IPS-20b (cell line): ENCODE measurements around the gene NFATC3.

Experiments
- H3K27ac ChIP-seq: one replicate; pipeline ENCODE4 v1.5.1; 2013; ENCODE audit warnings: low read length
- H3K27me3 ChIP-seq: 2 replicates; pipeline ENCODE4 v1.6.1; 2013; ENCODE audit warnings: mild to moderate bottlenecking, low read length, inconsistent platforms; ENCODE audit not compliant: insufficient read depth
- H3K36me3 ChIP-seq: 2 replicates; pipeline ENCODE4 v1.6.1; 2013; ENCODE audit warnings: low read depth, mild to moderate bottlenecking, inconsistent platforms, low read length, moderate library complexity; ENCODE audit not compliant: insufficient read depth
- H3K4me1 ChIP-seq: 2 replicates; pipeline ENCODE4 v1.6.1; 2013; ENCODE audit warnings: mild to moderate bottlenecking, control low read depth, inconsistent platforms, low read length, moderate library complexity; ENCODE audit not compliant: insufficient read depth
- H3K4me3 ChIP-seq: 2 replicates; pipeline ENCODE4 v1.5.1; 2013; ENCODE audit warnings: mild to moderate bottlenecking, low read length, inconsistent platforms
- H3K9ac ChIP-seq: 2 replicates; pipeline ENCODE4 v1.6.1; 2013; ENCODE audit warnings: low read depth, mild to moderate bottlenecking, inconsistent platforms, low read length, moderate library complexity
- H3K9me3 ChIP-seq: 2 replicates; pipeline ENCODE4 v1.6.1; 2013; ENCODE audit warnings: mild to moderate bottlenecking, low read depth, low read length, inconsistent platforms; ENCODE audit not compliant: insufficient read depth

NFATC3 gene

DNA sequence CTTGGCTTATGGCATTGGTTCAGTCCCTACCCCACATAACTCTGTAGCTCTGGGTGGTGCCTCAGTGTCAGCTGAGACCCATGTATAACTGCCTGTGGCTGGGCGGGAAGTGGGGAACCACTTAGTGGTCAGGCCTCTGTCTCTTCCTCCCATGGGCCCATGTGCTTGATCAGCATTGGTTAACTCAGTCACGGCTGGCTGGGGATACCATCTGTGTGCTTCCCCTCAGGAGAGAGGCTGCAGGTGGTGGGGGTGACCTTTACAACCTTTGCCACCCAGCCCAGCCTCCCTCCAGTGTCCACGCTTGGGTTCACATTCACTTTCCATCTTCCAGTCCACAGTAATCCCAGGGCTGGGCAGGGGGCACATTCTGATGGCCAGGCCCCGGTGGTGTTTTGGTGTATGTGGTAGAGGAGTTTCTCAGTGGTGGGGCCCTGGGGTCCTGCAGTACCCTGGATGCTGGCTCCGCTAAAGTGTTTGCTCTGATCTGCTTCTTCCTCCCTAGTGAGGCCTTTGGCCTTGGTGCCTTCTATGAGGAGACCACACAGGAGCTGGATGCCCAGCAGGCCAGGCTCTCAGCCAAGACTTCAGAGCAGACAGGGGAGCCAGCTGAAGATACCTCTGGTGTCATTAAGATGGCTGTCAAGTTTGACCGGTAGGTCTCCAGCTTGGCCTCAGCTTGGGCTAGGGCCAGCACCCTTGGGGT, 10.2 kb upstream of the NFATC3 start:
- H3K27ac ChIP-seq: no peak overlapping the region
- H3K9me3 ChIP-seq: no peaks in the 10 kb centered on the region
- H3K36me3 ChIP-seq: peaks cover 81% of the 10 kb centered on the region
- no peak overlapping the region for H3K9ac ChIP-seq
- H3K27me3 ChIP-seq: no peaks in the 10 kb centered on the region
- H3K4me1 ChIP-seq: no peaks in the 10 kb centered on the region
- no peak overlapping the region for H3K4me3 ChIP-seq

- H3K27ac ChIP-seq: no peak overlapping the region
- H3K36me3 ChIP-seq: peaks cover 72% of the 10 kb centered on the region
- no peaks in the 10 kb centered on the region for H3K9me3 ChIP-seq
Measured at GRCh38 chr16:68075980-68076379, 9.2 kb upstream of the NFATC3 start.

GRCh38 chr16:68076560-68076959, 8.6 kb upstream of the NFATC3 start:
- Histone ChIP-seq H3K36me3 (peaks cover 66% of the 10 kb centered on the region), H3K9ac (no peak overlapping the region)

More at GRCh38 chr16:68075980-68076379, 9.2 kb upstream of the NFATC3 start:
- Histone ChIP-seq H3K4me1 (no peaks in the 10 kb centered on the region), H3K9ac (no peak overlapping the region), H3K4me3 (no peak overlapping the region), H3K27me3 (no peaks in the 10 kb centered on the region)

GRCh38 chr16:68077866-68078700, 7.1 kb upstream of the NFATC3 start:
- no peak overlapping the region for H3K27ac ChIP-seq
- H3K4me3 ChIP-seq: no peak overlapping the region
- H3K4me1 ChIP-seq: no peaks in the 10 kb centered on the region
- H3K9me3 ChIP-seq: no peaks in the 10 kb centered on the region
- peaks cover 51% of the 10 kb centered on the region for H3K36me3 ChIP-seq
- H3K27me3 ChIP-seq: no peaks in the 10 kb centered on the region
- H3K9ac ChIP-seq: no peak overlapping the region

More at GRCh38 chr16:68076560-68076959, 8.6 kb upstream of the NFATC3 start:
- H3K9me3 ChIP-seq: no peaks in the 10 kb centered on the region
- H3K27me3 ChIP-seq: no peaks in the 10 kb centered on the region
- no peak overlapping the region for H3K27ac ChIP-seq
- H3K4me1 ChIP-seq: no peaks in the 10 kb centered on the region
- H3K4me3 ChIP-seq: no peak overlapping the region

DNA sequence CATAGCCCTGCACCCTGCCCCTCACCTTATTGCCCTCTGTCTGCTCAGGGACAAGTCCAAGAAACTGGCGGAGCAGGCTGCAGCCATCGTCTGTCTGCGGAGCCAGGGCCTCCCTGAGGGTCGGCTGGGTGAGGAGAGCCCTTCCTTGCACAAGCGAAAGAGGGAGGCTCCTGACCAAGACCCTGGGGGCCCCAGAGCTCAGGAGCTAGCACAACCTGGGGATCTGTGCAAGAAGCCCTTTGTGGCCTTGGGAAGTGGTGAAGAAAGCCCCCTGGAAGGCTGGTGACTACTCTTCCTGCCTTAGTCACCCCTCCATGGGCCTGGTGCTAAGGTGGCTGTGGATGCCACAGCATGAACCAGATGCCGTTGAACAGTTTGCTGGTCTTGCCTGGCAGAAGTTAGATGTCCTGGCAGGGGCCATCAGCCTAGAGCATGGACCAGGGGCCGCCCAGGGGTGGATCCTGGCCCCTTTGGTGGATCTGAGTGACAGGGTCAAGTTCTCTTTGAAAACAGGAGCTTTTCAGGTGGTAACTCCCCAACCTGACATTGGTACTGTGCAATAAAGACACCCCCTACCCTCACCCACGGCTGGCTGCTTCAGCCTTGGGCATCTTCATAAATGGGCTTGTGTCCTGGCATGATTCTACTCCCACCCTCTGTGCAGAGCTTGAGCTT, 6.3 kb upstream of the NFATC3 start:
- H3K9me3 ChIP-seq: no peaks in the 10 kb centered on the region
- no peaks in the 10 kb centered on the region for H3K27me3 ChIP-seq
- H3K9ac ChIP-seq: no peak overlapping the region
- H3K4me3 ChIP-seq: no peak overlapping the region
- H3K4me1 ChIP-seq: peaks cover 6% of the 10 kb centered on the region; the same call in 1 of the 2 replicates
- no peak overlapping the region for H3K27ac ChIP-seq
- peaks cover 47% of the 10 kb centered on the region for H3K36me3 ChIP-seq

- no peaks in the 10 kb centered on the region for H3K9me3 ChIP-seq
- H3K4me1 ChIP-seq: peaks cover 7% of the 10 kb centered on the region; the same call in 1 of the 2 replicates
- no peak overlapping the region for H3K27ac ChIP-seq
- H3K36me3 ChIP-seq: peaks cover 43% of the 10 kb centered on the region
- no peaks in the 10 kb centered on the region for H3K27me3 ChIP-seq
- H3K9ac ChIP-seq: no peak overlapping the region
- no peak overlapping the region for H3K4me3 ChIP-seq
Measured at GRCh38 chr16:68079376-68079625, 5.9 kb upstream of the NFATC3 start.

DNA sequence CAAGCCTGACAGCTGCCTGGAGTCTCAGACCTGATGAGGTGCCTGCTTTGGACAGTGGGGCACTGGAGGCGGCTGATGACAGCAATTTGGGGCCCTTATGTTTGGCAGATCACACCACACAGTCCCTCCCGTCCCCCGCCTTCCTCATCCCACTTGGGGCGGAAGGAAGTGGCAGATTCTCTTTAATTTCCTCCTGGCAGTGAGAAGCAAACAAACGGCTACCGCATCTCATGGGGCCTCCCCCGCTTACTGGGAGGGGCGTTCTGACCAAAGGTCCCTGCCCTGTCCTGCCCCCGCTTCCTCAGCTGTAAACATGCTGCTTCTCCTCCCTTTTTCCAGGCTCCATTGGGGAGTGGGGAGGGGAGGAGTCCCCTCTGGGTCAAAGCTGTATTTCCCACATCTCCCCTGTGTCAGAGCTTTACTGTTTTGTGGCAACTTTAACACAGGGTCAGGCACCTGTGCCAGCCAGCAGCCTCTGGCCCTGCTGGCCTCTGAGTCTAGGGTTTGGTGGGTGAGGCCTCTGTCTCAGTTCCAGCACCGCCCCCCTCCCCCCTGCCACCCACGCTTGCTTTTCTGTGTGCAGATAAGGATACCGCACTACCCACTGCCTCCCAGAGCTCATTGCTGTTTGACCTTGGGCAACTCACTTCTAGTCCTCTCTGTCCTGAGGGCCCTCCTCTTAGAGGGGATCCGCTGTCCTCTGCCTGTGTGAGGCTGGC, 5.4 kb upstream of the NFATC3 start:
- H3K9ac ChIP-seq: no peak overlapping the region
- H3K27ac ChIP-seq: no peak overlapping the region
- H3K27me3 ChIP-seq: no peaks in the 10 kb centered on the region

DNA sequence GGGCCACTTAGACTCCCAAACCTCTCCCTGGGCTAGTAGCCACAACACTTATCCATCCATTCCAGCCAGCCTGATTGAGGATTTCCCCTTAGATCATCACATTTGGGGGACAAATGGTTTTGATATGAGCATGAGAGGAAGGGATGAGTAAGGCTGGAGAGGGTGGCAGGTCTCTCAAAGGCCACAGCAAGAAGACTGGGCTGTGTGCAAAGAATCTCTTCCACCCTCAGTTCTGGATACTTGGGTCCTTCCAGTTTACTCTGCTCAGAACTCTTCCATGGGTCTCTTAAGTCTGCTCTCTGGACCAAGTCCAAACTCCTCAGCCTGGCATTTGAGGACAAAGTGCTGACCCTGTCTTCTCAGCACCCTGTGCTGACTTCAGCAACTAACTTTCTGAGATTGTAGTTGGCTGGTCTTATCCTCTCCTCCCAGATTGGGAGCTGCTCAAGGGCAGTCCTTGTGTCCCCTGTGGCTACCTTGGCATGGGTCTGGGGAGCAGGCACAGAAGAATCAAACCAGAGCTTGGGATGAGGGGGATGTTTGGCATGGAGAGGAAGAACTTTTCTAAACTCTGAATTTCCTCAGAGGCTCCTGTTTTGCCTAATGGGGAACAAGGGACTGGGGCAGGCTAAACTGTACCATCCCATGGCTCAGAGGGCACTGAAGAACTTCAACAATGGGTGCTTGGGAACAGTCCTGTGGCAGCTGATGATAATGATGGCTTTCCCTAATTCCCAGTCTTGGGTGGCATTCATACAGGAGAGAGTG, 3.1 kb upstream of the NFATC3 start:
- no peak overlapping the region for H3K4me3 ChIP-seq
- peaks cover 11% of the 10 kb centered on the region; the same call in 1 of the 2 replicates for H3K4me1 ChIP-seq
- no peaks in the 10 kb centered on the region for H3K27me3 ChIP-seq
- H3K9ac ChIP-seq: no peak overlapping the region
- H3K9me3 ChIP-seq: no peaks in the 10 kb centered on the region
- peaks cover 19% of the 10 kb centered on the region for H3K36me3 ChIP-seq
- no peak overlapping the region for H3K27ac ChIP-seq

More for the DNA sequence above, 5.4 kb upstream of the NFATC3 start:
- H3K4me1 ChIP-seq: peaks cover 7% of the 10 kb centered on the region; the same call in 1 of the 2 replicates
- H3K36me3 ChIP-seq: peaks cover 38% of the 10 kb centered on the region
- no peak overlapping the region for H3K4me3 ChIP-seq
- no peaks in the 10 kb centered on the region for H3K9me3 ChIP-seq

DNA sequence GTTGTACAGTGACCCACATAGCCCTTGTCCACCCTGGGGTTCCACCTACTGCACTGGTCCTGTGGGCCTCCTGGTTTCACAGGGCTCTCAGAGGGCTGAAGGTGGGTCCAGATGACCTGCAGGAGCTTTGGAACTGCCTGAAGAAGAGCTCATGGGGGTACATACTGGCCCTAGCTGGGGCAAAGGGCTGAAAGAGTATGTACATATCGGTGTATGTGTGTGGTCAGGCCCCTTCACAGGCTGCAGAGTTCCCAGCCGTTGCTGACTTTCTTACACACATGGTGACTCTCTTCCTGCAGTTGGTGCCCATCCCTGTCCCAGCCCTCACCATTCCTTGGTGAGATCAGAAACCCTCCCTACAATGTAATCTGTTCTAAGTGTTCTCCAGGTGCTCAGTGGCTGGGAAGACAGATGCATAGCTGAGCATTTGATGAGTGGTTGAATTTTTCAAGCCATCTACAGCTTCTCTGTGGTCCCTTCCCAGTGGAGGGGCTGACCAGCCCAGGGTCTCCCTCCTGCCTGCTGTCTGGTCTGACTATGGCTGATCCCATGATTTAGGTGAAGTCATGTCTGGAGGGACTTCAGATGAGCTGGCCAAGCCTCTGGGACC, 2.4 kb upstream of the NFATC3 start:
- Histone ChIP-seq H3K9me3 (no peaks in the 10 kb centered on the region), H3K4me3 (no peak overlapping the region), H3K27me3 (no peaks in the 10 kb centered on the region), H3K4me1 (peaks cover 12% of the 10 kb centered on the region; the same call in 1 of the 2 replicates), H3K9ac (no peak overlapping the region; the same call in 1 of the 2 replicates), H3K36me3 (peaks cover 15% of the 10 kb centered on the region), H3K27ac (no peak overlapping the region)

DNA sequence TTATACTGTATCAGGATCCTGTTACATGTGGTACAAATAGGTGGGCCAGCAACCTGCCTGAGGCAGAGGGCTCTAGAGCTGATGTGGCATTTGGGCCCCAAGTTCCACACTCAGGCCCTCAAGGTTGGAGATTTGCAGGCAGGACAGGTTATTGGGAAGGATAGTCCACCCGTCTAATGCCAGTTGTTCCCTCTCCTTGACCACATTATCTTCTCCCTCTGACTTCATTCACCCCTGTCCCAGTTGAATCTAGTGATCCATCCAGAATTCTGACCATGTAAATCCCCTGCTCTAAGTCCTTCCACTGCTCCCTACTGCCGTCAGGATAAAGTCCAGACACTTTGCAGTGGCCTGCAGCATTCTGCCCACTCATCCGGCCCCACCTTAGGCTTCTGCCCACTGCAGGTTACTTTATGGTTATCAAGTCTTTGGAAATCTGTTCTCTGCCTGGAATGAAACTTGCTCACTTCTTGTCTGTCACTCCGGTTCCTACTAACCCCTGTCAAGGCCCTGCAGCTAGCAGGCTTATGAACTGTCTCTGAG, 1.9 kb upstream of the NFATC3 start:
- Histone ChIP-seq H3K4me1 (peaks cover 12% of the 10 kb centered on the region; the same call in 1 of the 2 replicates), H3K27ac (peak overlapping the region; percentile 99), H3K27me3 (no peaks in the 10 kb centered on the region), H3K9me3 (no peaks in the 10 kb centered on the region), H3K36me3 (peaks cover 10% of the 10 kb centered on the region), H3K4me3 (peak overlapping the region; percentile 96), H3K9ac (peak overlapping the region; percentile 99)
